GM19238 (cell line): ENCODE data around the gene C12orf50.
"Not testable (repeated sequence)": the region's sequence is repeated elsewhere in the genome, so short reads cannot be mapped to it uniquely, and the experiment has no call there.

Source experiments
- DNase-seq: peaks from one replicate; pipeline ENCODE4 v3.0.0; 2011; ENCODE audit warnings: low spot score; ENCODE audit not compliant: insufficient read length

The C12orf50 gene, protein sequence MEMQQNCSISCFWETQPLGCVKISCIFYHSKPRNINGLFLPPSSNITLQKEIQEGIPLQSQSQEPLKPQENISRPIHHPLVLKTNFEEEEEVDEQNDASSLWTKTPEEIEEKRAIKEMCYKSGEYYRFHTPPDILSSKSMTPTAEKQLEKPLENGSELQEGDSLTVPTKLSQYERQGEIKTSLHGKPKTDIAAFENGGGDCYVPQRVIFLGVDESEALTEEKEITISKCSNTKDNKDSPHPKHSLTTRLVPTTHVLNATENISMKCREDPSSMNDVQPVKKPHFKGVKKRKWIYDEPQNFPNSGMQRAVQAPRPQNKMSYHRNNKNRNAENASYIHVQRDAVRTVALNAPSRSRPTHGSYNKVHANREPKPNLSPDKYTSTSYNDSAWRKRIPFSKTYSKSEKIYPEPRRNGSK

DNA sequence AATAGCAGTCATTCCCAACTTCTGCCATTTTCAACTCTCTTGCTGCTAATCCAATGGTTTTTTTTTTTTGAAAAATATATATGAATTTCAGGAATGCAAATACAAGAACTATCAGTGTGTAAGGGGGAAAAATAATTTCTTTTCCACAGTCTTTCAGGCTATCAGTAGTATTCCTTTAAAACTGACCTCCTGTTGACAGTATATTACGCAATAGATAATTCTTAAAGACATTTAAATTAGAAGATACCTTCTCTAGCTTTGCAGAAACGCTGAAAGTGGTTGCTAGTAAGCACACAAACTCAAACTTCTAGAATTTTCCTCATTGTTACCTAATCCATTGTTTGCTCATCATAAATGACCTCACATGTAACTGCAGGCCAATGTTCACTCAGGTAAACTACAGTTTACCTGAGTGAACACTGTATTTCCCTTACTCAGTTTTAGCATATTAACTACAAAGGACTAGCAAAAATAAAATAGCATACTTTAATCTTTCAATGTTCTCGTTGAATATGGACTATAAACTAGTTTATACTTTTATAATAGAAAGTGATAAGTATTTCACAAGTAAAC lies at the start of gene C12orf50:
TSS of gene C12orf50 (minus strand) at position 309 of the 573 bp plus-strand sequence. CDS start 2,439 bp downstream, outside the sequence.
- DNase-seq: no peak

DNA sequence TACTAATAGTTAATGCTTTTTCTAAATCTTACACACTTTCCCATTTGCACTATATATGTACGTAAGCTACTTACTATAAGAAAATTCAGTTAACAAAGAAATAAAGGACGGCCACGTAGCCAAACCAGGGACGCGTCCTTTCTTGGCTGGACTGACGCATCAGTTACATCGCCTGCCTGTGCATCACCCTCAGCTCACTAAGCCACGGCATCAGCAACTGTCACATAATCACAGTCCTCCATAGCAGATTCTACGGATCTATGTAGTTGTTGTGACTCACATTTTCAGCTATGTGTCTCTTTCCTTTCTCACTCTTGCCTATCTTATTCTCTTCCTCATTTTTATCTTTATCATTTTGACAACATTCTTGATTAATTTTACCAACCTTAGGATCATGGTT lies 38.1 kb upstream of the C12orf50 start:
- no peak for DNase-seq

DNA sequence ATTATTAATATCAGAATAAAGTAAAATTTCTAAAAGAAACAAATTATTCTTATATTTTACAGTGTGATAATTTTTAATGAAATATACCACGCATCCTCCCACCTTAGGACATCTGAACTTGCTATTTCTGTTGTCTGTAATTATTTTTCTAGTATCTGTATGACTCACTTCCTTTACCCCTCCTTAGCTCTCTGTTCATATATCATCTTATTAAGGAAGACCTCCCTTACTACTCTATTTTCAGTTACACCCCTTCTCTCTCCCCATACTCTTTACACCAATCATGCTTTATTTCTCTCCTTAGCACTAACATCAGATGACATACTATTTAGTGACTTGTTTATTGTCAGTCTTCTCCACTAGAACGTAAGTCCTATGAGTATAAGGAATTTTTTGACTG lies 34.2 kb upstream of the C12orf50 start:
- DNase-seq: no peak

DNA sequence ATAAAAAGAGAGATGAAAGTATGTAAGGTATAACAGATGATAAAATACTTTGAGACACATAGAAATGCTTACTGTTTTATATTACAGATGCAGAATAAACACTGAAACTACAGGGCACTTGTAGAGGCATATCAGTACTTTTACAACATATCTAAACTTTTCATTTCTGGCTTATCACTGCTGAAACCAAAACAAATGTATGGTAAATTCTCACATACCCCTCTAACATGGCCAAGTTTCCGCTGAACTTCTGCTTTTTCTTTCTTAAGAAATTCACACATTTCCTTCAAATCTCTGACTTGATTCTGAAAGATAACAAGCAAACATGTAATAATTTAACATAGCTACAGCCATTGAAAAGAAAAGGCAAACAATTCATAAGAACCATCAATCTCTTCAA lies 33.3 kb upstream of the C12orf50 start:
- no peak for DNase-seq

DNA sequence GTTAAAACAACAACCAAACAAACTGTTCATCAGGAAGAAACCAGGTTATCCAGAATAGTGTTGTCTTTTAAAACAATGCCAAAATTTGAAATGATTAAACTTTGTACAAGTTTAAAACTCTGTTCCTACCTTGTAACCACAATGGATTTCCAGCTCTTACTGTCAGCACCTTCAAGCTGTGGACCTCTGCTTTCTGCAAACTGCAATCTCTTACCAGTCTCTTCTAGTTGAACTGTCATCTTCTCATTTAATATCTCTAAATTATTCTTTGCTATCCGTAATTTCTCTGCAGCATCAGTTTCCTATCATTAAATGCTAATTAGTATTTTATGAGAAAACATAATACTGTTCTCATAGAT lies 29.5 kb upstream of the C12orf50 start:
- no peak for DNase-seq

DNA sequence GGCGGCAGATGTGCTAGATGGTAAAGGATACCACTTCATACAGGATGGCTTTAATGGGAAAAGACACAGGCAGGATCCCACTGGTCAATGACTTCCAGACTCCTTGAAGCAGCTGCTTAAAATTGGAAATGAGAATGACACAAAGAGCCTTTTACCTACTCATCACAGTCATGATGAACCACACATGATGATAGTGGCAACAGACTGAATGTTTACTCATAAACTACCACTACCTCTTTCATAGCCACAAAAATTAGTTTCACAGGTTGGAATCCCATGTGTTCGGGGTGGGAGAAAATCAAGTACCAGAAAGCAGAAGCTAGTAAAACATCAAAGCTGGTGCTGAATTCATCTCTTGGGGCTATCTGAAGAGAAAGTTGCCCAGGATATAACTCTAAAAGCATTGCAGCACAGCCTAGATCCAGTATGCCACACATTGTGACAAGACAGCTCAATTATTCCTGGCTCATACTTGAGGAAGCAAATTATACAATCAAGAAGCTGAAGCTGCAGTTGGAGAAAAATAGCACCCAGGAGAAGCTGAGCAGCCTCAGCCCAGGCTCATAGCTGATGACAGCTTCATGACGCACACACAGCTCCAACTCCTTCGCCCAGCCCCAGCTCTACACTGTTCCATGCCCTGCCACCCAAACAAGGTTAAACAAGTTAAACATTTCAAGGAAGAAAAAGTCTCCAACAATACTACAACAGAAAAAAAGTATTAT lies 29.0 kb upstream of the C12orf50 start:
- DNase-seq: no peak

DNA sequence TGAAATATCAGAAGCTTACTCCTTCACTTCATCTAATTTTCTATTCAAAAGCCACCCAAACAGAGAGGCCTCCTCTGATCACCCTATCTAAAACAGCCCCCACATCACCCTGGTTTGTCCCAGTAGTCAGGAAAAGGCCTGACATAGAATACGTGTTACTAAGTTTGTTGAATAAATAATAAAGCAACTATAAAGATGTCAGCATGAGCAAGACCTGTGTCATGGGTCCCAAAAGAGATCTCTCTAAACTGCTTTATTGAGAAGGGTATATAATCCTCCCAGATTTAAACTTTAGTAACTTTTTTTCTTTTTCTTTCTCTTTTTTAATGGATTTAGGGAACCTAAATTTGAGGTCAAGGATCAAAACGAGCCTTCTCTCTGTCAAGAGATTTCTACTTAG lies 27.4 kb upstream of the C12orf50 start:
- no peak for DNase-seq

DNA sequence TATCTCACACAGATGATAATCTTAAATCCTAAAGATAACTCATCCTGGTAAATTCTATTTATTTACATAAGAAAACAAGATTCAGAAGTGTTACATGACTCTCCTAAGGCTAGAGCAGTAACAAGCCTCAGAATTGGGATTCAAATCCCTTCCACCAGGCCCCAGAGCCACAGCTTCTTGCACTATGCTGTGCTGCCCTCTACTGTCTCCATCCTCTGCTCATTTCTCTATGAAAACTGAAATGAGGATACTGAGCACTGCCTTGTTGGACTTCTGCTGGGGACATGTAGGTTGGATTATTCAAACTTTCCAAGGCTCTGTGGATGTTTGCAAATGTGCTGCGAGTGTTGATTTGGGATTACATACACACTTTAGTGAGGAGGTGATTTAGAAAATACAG lies 23.5 kb upstream of the C12orf50 start:
- no peak for DNase-seq

DNA sequence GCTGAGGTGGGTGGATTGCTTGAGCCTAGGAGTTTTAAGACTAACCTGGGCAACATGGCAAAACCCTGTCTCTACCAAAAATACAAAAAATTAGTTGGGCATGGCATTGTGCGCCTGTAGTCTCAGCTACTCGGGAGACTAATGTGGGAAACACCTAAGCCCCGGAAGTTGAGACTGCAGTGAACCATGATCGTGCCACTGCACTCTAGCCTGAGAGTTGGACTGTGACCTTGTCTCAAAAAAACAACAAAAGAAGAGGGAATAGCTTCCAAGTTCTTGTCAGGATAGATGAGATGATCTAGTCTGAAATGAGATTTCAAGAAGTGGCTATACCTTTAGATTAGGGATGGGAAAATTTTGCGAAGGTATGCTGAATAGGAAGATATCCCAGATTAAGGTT lies 14.8 kb upstream of the C12orf50 start:
- no peak for DNase-seq

DNA sequence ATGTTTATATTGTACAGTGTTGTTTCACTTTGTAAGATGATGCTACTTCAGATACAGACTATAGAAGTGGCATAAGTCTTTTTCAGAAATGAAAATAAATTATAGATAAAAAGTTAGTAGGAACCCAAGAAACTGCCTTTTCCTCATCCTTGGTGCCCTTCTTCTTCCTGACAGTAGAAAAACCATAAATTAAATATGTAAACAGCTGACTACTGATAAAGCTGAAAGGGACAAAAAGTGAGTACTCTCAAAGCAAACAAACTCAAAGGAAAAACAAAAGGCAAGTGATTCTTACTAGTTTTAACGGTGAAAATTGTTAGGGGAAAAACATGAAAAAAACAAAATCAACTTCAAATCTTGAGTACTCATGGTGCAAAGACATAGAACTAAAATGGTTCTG lies 8.6 kb upstream of the C12orf50 start:
- DNase-seq: no peak

DNA sequence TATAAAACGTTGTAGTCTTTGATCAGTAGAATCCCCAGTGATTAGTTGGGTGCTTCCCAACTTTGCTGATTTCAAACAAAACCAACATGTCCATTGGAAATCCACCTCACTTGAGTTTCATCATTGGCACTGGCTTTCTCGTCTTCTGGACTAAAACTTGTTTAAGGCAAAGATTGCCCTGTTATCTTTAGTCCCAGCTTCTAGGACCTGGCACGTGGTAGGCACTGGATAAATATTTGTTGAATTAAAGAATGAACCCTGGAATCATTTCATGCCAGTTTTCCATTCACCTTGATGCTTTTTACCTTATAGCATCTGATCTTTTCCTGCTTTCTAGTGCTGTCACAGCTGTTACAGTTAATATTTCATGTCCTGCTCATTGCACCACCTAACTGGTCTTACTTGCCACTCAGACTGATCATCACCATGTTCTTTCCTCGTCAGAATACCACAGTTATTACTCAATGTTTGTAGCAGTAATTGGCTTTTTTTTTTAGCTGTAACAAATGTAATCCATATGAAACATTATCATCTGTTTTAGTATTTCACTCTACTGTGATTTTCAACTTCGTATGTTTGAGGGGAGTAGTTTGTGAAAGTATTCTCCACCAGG lies 7.3 kb upstream of the C12orf50 start:
- DNase-seq: no peak

DNA sequence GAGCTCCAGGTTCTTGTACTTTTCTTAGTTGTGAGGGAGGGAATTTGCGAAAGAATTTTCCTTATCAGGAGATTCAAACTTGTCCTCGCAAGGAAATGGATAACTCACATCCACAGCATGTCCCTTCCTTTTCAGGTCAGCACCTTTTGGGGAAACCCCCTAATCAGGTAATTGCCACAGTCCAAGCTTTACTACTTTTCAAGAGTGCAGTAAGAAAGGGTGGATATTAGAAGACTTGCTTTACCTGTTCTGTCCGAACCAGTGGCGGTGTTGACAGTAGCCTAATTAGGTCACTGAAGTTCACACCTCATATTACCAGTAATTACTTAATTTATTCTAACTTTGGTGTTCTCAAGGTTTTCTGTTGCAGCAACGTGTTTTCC lies 6.7 kb upstream of the C12orf50 start:
- no peak for DNase-seq

DNA sequence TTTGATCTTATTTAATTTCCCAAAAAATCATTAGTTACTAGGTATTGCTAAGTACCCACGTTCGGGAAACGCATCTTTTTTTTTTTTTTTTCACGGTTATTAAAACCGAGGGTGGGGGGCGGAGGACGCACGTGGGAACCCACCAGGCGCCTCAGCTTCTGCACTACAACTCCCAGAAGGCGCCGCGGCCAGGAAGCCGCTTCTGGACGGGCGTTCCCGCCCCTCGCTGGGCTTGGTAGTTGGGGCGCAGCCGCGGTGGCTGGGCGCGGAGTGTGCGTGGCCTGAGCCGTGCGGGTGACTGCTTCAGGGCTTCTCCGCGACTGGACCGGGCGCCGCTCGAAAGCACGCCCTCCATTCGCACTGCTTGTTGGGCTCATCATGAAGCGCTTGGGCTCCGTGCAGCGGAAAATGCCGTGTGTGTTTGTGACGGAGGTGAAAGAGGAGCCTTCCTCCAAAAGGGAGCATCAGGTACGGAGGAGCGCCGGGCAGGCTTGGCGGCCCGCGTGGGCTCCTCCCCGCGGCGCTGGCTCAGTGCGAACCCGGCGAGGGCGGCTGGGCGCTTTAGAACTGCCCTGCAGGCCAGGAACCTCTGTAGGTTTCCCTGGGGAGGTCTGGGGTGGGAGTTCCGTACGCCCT lies 6.2 kb upstream of the C12orf50 start:
- DNase-seq: peak; percentile 74

DNA sequence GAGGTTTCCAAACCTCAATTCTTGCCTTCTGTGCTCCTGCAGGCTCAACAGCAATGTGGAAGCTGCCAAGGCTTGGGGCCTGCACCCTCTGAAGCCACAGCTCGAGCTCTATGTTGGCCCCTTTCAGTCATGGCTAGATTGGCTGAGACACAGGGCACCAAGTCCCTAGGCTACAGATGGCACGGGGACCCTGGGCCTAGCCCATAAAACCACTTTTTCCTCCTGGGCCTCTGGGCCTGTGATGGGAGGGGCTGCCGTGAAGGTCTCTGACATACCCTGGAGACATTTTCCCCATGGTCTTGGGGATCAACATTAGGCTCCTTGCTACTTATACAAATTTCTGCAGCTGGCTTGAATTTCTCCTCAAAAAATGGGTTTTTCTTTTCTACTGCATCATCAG lies 2.0 kb upstream of the C12orf50 start:
- not testable (repeated sequence) for DNase-seq

DNA sequence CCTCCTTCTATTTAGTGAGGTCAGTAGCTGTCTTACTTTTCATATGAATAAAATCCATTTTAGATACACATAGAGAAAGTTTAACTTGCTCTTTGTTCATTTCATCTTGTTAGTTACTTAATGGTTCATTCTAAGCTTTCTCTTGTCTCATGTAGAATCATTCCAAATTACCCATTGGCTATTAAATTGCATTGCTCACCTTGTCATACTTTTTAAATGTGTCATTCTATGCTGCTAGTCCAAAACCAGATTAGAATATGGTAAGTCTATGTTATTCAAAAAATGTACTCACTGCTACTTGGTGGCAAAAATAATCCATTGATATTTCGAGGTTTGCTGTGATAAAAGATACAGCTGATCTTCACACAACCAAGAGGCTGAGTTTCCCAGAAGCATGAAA lies 3.0 kb downstream of the C12orf50 start:
- no peak for DNase-seq

DNA sequence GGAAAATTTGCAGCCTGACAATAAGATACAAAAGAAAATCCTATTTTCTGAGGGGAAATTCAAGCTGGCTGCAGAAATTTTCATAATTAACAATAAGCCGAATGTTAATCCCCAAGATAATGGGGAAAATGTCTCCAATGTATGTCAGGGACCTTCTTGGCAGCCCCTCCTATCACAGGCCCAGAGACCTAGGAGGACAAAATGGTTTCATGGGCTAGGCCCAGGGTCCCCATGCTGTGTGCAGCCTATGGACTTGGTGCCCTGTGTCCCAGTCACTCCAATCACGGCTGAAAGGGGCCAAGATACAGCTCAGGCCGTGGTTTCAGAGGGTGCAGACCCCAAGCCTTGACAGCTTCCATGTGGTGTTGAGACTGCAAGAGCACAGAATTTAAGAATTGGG lies 11.2 kb downstream of the C12orf50 start:
- no peak for DNase-seq

DNA sequence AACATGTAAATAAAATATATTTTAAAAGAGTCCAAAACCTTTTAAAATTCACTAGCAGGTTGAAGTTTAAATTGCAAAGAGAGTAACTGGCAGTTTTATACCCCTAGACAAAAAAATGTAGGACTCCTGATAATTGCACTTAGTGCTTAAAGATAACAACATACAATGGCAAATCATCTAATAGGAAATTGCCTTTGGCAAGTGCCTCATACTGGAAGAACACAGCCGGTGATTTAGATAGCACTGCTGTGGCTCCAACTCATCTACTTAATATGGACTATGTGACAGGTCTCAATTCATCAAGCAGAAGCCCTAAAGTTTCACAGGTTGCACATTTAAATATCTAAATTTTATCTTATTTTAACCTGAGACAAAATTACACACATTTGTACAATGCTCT lies 13.4 kb downstream of the C12orf50 start:
- DNase-seq: no peak

DNA sequence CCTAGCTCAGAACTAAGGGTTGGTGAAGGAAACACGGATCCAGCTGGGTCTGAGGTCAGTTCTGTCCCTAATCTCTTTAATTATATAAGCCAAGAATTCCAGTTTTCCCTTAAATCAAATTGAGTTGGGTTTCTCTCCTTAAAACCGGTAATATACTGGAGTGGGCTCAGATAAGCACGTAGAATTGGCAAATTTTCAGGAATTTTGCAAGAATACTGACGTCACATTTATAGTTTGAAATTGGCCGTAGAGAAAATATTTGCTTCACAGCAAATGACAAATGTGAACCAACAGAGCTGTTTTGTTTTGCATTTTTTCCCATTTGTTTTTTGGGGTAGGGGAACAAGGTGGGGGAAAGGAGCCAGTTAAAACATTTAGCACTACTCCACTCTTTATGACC lies 17.4 kb downstream of the C12orf50 start:
- DNase-seq: no peak

DNA sequence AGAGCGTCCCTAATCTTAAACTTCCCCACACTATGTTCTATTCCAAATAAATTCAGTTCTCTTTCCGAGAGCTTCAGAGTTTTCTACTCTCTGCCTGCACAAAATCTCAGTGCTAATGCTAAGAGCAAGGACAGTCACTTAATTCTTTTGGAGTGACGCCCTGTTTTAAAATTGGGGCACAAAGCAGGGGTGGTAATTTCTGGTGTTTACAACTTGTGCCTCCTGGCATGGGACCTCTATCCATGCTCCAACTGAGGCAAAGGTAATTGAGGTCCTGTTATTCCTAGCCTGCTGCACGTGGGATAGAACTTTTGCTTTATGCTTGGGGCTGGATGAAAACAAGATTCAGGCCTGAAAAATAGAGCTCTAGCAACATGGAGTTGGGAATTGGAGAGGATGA lies 22.9 kb downstream of the C12orf50 start:
- DNase-seq: no peak

DNA sequence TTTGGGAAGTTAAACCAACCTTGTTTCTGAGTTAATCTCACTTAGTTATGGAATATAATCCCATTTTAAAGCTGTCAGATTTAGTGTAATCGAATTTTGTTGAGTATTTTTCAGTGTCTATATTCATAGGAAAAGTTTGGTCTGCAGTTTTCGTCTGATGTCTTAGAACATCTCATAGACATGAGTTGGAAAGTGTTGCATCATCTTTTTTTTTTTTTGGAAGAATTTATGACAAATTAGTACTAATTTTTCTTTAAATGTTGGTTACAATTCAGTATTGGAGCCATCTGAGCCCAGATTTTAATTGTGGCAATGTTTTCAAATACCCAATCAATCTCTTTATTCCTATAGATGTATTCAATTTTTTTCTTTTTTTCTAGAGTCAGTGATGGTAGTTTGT lies 27.9 kb downstream of the C12orf50 start:
- DNase-seq: no peak

DNA sequence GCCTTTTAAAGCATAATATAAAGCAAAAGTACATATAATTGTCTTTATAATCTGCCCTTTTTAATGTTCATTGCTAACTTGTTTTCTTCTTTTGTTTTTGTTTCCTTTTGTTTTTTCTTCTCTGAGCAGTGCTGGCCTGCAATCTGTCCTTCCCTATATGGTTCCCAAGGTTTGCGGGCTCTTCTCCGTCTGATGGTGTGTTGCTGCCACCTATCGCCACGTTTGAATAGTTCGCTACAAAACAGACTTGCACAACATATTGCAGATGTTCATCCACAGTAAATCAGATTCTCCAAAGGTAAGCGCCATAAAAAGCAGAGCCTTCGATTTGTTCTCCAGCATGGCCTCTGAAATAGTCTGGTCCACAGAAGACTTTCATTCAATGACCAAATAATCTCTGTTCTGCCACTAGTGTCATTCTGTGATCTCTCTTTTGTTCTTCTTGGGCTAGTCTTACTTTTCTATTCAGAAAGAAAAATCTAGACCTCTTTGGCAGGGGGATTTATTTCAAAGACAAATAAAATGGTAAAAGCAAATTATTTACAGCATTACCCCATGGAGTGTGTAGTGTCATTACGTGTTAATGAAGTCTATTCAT lies 33.5 kb downstream of the C12orf50 start:
- DNase-seq: no peak
